PC-9 (cell line): ENCODE results near the gene NPB. TPM values are rescaled to one million over a fixed set of nuclear protein-coding genes. Genes with fewer than 3 reads are reported as not detected.

ENCODE experiments used
- BruUV-seq: library from RNA; stranded (reverse); fragments of 400-500 nt; replicated peaks from 2 replicates; lab custom pipeline; 2021; lab: Mats Ljungman, UMichigan
- CTCF ChIA-PET: fragments of 300-600 bp; sonication (Branson Sonifier 250); formaldehyde crosslinking; loops from one replicate; lab custom pipeline; 2022; ENCODE audit warnings: antibody characterized with exemption; lab: Charles Lee
- POLR2A ChIA-PET: fragments of 300-600 bp; sonication (Branson Sonifier 250); formaldehyde crosslinking; loops from one replicate; lab custom pipeline; 2022; ENCODE audit warnings: antibody characterized with exemption; ENCODE audit not compliant: unreplicated experiment; lab: Charles Lee
- DNase-seq, 2 experiments: peaks; one replicate each; pipeline versions ENCODE4 v3.0.0 to v3.0.0-alpha.2; 2015 to 2022; ENCODE audit warnings: mixed read lengths in 1 of 2
- H2AFZ ChIP-seq: fragments of 200-600 bp; sonication (generic); 2 replicates; pipeline ENCODE4 v1.8.1; 2017; ENCODE audit warnings: antibody characterized with exemption
- H3F3A ChIP-seq: fragments of 200-600 bp; sonication (generic); 2 replicates; pipeline ENCODE4 v1.8.1; 2017; ENCODE audit warnings: antibody characterized with exemption, mild to moderate bottlenecking, low read depth; ENCODE audit not compliant: insufficient read depth
- H3K27ac ChIP-seq: fragments of 200-600 bp; sonication (generic); 2 replicates; pipeline ENCODE4 v1.6.1; 2016; ENCODE audit warnings: mixed run types
- H3K27me3 ChIP-seq: fragments of 200-600 bp; sonication (generic); 2 replicates; pipeline ENCODE4 v1.6.1; 2016; ENCODE audit warnings: low read depth, mixed run types; ENCODE audit not compliant: insufficient read depth
- H3K36me3 ChIP-seq: fragments of 200-600 bp; sonication (generic); 2 replicates; pipeline ENCODE4 v1.6.1; 2016; ENCODE audit warnings: low read depth, mixed run types
- H3K4me1 ChIP-seq: fragments of 200-600 bp; sonication (generic); replicated peaks from 2 replicates; pipeline ENCODE4 v1.6.1; 2016; ENCODE audit warnings: mixed run types; ENCODE audit not compliant: insufficient read depth
- H3K4me2 ChIP-seq: fragments of 200-600 bp; sonication (generic); 2 replicates; pipeline ENCODE4 v1.6.1; 2017; ENCODE audit warnings: mixed run types
- H3K4me3 ChIP-seq: fragments of 200-600 bp; sonication (generic); 2 replicates; pipeline ENCODE4 v1.6.1; 2016; ENCODE audit warnings: mixed run types
- H3K79me2 ChIP-seq: fragments of 200-600 bp; sonication (generic); 2 replicates; pipeline ENCODE4 v1.6.1; 2017; ENCODE audit warnings: low read depth, mixed run types
- H3K9me2 ChIP-seq: fragments of 200-600 bp; sonication (generic); 2 replicates; pipeline ENCODE4 v1.8.1; 2017; ENCODE audit warnings: mild to moderate bottlenecking; ENCODE audit not compliant: insufficient read depth
- H3K9me3 ChIP-seq: fragments of 200-600 bp; sonication (generic); 2 replicates; pipeline ENCODE4 v1.8.1; 2016; ENCODE audit warnings: low read depth; ENCODE audit not compliant: insufficient read depth
- H4K20me1 ChIP-seq: fragments of 200-600 bp; sonication (generic); 2 replicates; pipeline ENCODE4 v1.8.1; 2017; ENCODE audit not compliant: insufficient read depth
- CTCF ChIP-seq: fragments of 200-600 bp; sonication (generic); conservative IDR thresholded peaks from 2 replicates; pipeline ENCODE4 v1.6.1; 2017; ENCODE audit warnings: mixed run types, antibody characterized with exemption, mild to moderate bottlenecking, moderate library complexity
- EZH2 ChIP-seq: fragments of 200-600 bp; sonication (generic); IDR thresholded peaks from 2 replicates; pipeline ENCODE4 v1.8.0; 2017; ENCODE audit warnings: antibody characterized with exemption, low read depth
- intact Hi-C: fragments of 100-400 bp; cut with micrococcal nuclease; formaldehyde crosslinking; loops from one replicate; pipeline ENCODE4 v1.10.0; 2022; ENCODE audit not compliant: unreplicated experiment
- total RNA-seq: library from RNA; stranded (reverse); gene quantifications from 2 replicates; pipeline ENCODE4 v1.2.3, GENCODE V29; 2021

NPB gene
- total RNA-seq, 1 experiment from 2014 or later = 1.1 TPM

DNA sequence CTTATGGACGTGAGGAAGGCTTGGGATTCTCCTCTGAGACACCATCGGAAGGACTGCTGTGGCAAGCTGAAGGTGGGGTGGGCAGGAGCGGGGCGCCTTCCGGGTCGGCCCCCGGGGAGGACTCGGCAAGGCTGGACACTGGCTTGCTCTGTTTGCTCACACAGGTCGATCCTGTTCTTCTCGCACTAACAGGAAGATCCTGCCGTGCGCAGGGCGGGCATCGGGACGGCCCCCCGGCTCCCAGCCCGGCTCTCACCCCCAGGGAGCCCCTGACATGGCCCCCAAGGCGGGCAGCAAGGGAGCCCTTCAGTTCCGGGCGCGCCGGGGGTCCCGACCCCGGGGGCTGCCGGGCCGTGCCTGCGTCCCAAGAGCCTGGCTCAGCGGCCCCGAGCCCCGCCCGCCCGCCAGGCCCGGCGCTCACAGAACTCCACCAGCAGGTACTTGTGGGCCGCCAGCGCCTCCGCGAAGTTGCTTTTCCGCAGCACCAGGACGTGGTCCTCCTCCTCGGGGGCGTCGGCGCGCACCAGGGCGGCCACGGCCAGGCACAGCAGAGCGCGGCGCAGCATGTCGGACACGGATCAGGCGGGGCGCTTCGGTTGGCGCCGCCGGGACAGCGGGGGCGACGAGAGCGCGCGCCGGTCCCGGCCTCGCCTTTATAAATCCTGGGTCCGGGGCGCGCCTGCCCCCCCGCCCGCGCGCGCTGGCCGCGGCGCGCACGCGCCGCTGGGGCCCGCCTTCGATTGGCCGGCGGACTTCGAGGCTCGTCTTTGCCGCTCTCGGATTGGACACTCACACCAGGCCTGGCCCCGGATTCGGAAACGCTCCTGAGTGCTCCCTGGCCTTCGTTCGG is 41.9 kb upstream of the NPB start, which contains the start of gene P4HB:
Gene P4HB, minus strand, starts transcription at position 630 of the 850 bp plus-strand sequence. Its CDS starts 64 bp downstream, at position 566.
- intact Hi-C loops = loop anchor here (1.0 to 2.0 kb wide), 3 partner anchors 26 to 147 kb away; partner anchors contain the start of genes MCRIP1 and SLC25A10
- DNase-seq = peak in 1 of 2 experiments; percentile 41

DNA sequence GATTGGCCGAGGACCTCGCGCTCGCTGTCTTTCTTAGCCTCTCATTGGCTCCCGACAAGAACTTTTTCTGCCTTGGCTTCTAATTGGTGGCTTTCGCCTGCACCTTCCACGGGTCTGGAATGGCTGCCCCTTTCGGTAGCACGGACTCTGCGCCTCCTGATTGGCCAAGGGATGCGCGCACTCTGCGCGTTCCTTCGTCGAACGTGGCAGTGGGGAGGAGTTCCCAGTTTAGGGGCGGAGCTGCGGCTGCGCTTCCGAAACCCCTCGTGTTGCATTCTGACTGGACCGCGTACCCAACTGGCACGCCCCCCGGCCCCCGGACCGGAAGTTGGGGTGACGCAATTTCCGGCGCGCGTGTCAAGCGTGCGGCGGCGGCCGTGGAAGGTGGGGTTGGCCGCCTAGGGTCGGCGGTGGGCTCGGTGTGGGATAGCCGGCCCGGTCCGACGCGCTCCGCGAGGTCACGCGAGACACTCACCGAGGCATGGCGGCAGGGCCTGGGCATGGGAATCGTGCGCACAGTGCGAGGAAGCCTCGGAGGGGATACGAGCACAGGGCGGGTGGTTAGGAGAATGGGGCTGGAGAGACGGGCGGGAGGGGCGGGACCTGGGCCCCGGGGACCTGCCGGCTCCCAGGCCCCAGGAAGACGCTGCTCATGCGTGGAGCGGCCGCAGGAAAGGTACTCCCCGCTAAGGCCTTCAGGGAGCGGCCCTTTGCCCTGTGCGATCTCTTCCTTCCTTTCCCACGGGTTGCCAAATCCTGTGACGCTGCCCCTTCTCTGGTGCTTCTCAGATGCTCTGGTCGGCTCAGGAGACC is 41.1 kb upstream of the NPB start:
- peak overlapping the region; percentile 86 for H3K4me3 ChIP-seq
- no peaks in the 10 kb centered on the region for H3K9me3 ChIP-seq
- DNase-seq = peak; percentile 99
- TSS peak; percentile 33 for BruUV-seq
- ChIA-PET CTCF (interaction anchor here (0.7 kb wide), 1 partner anchor 137 kb away, joined by 3 read pairs; no protein-coding TSS in a partner anchor), POLR2A (interaction anchor here (0.5 to 0.7 kb wide), 4 partner anchors 8 to 507 kb away, joined by 3 to 11 read pairs (median 4); no protein-coding TSS in a partner anchor)
- peaks cover 36% of the 10 kb centered on the region for H4K20me1 ChIP-seq
- H3K79me2 ChIP-seq = peaks cover 71% of the 10 kb centered on the region
- intact Hi-C loops = loop anchor here (1.0 to 2.0 kb wide), 2 partner anchors 28 to 148 kb away; partner anchors contain the start of genes MCRIP1 and SLC25A10
- peak overlapping the region; percentile 68 for H2AFZ ChIP-seq
- H3K9me2 ChIP-seq = no peaks in the 10 kb centered on the region
- TF ChIP-seq EZH2 (no peak), CTCF (no peak)
- H3K4me1 ChIP-seq = no peaks in the 10 kb centered on the region
- H3K27ac ChIP-seq = peak overlapping the region; percentile 80
- peak overlapping the region; percentile 81 for H3K4me2 ChIP-seq
- peaks cover 10% of the 10 kb centered on the region; the same call in 1 of the 2 replicates for H3K36me3 ChIP-seq
- H3F3A ChIP-seq = peaks cover 25% of the 10 kb centered on the region; the same call in 1 of the 2 replicates
- no peaks in the 10 kb centered on the region for H3K27me3 ChIP-seq

More for the DNA sequence above, 41.9 kb upstream of the NPB start, which contains the start of gene P4HB:
- Histone ChIP-seq H3K36me3 (peaks cover 10% of the 10 kb centered on the region; the same call in 1 of the 2 replicates), H3F3A (peaks cover 16% of the 10 kb centered on the region; the same call in 1 of the 2 replicates), H2AFZ (peak within 1 kb of the TSS; percentile 68), H3K27ac (peak within 1 kb of the TSS; percentile 80), H3K4me1 (no peaks in the 10 kb centered on the region), H3K4me2 (peak within 1 kb of the TSS; percentile 94), H3K9me3 (no peaks in the 10 kb centered on the region), H4K20me1 (peaks cover 36% of the 10 kb centered on the region), H3K4me3 (peak within 1 kb of the TSS; percentile 91), H3K79me2 (peaks cover 75% of the 10 kb centered on the region), H3K9me2 (no peaks in the 10 kb centered on the region), H3K27me3 (no peaks in the 10 kb centered on the region)
- no TSS peak for BruUV-seq
- TF ChIP-seq EZH2 = no peak
- TF ChIP-seq CTCF = no peak
- POLR2A ChIA-PET = interaction anchor here (0.5 to 0.7 kb wide), 5 partner anchors 68 to 871 kb away, joined by 3 to 6 read pairs (median 4); partner anchors contain the start of gene FSCN2
- CTCF ChIA-PET = no interaction called here
